SK-N-SH (cell line): ENCODE data around the gene ARMC8. TPM values are rescaled to one million over a fixed set of nuclear protein-coding genes. Genes with fewer than 3 reads are reported as not detected.
A peak's percentile ranks its signal among the peaks of the same experiment; 100 is the strongest.

Experiments
- CTCF ChIA-PET: fragments of 300-600, 350-600 bp; formaldehyde crosslinking; extraction: SDS; loops from one replicate; lab custom pipeline; 2021; lab: Yijun Ruan, JAX
- POLR2A ChIA-PET: fragments of 350-600 bp; sonication (Branson Sonifier 250); formaldehyde crosslinking; extraction: SDS; loops from one replicate; lab custom pipeline; 2020; ENCODE audit warnings: antibody characterized with exemption, inconsistent platforms; lab: Yijun Ruan, JAX
- DNase-seq: peaks from one replicate; pipeline ENCODE4 v3.0.0; 2012
- H2AFZ ChIP-seq: fragments of 200-600 bp; sonication (generic); 2 replicates; pipeline ENCODE4 v1.8.1; 2016; ENCODE audit warnings: antibody characterized with exemption, mild to moderate bottlenecking, low read depth
- H3F3A ChIP-seq: fragments of 200-600 bp; sonication (generic); replicated peaks from 2 replicates; pipeline ENCODE3; 2016; ENCODE audit warnings: antibody characterized with exemption, mild to moderate bottlenecking; ENCODE audit not compliant: insufficient read depth
- H3K27ac ChIP-seq, 2 experiments: fragments of 200-500 bp in 1 of 2; fragments of 200-600 bp in 1 of 2; sonication (Bioruptor generic) in 1 of 2; sonication (generic), shearing (Covaris generic) in 1 of 2; 2 replicates each; pipeline versions ENCODE4 v1.5.1 to v1.6.1; 2014 to 2016; ENCODE audit warnings: low read depth in 2 of 2, inconsistent platforms in 1 of 2, low read length in 1 of 2, mild to moderate bottlenecking in 1 of 2, mixed read lengths in 1 of 2
- H3K27me3 ChIP-seq: fragments of 200-600 bp; sonication (generic), shearing (Covaris generic); 2 replicates; pipeline ENCODE4 v1.6.1; 2016; ENCODE audit warnings: mixed run types; ENCODE audit not compliant: insufficient read depth
- H3K36me3 ChIP-seq, 2 experiments: fragments of 200-500 bp in 1 of 2; fragments of 200-600 bp in 1 of 2; sonication (Bioruptor generic) in 1 of 2; sonication (generic) in 1 of 2; replicated peaks in 1 of 2; 2 replicates each; pipeline versions ENCODE3 to v1.5.1; 2014 to 2016; ENCODE audit warnings: low read length in 1 of 2, mild to moderate bottlenecking in 1 of 2; ENCODE audit not compliant: insufficient read depth in 2 of 2, control insufficient read depth in 1 of 2
- H3K4me1 ChIP-seq, 2 experiments: fragments of 200-500 bp in 1 of 2; fragments of 200-600 bp in 1 of 2; sonication (Bioruptor generic) in 1 of 2; sonication (generic), shearing (Covaris generic) in 1 of 2; 2 replicates each; pipeline versions ENCODE4 v1.5.1 to v1.6.1; 2014 to 2016; ENCODE audit warnings: low read depth in 1 of 2, low read length in 1 of 2, mixed run types in 1 of 2; ENCODE audit not compliant: insufficient read depth in 2 of 2, control insufficient read depth in 1 of 2
- H3K4me2 ChIP-seq: fragments of 200-600 bp; sonication (generic), shearing (Covaris generic); 2 replicates; pipeline ENCODE4 v1.6.1; 2017; ENCODE audit warnings: mixed run types
- H3K4me3 ChIP-seq, 2 experiments: fragments of 200-500 bp in 1 of 2; fragments of 200-600 bp in 1 of 2; sonication (Bioruptor generic) in 1 of 2; sonication (generic), shearing (Covaris generic) in 1 of 2; 2 replicates each; pipeline versions ENCODE4 v1.5.1 to v1.8.1; 2014 to 2016; ENCODE audit warnings: low read depth in 2 of 2, inconsistent platforms in 1 of 2, low read length in 1 of 2, mild to moderate bottlenecking in 1 of 2, mixed read lengths in 1 of 2, moderate library complexity in 1 of 2
- H3K79me2 ChIP-seq: fragments of 200-600 bp; sonication (generic); 2 replicates; pipeline ENCODE4 v1.8.1; 2017; ENCODE audit warnings: mild to moderate bottlenecking; ENCODE audit not compliant: insufficient read depth
- H3K9ac ChIP-seq: fragments of 200-600 bp; sonication (generic); 2 replicates; pipeline ENCODE4 v1.6.1; 2017; ENCODE audit warnings: mixed run types
- H3K9me2 ChIP-seq: fragments of 200-600 bp; sonication (generic); 2 replicates; pipeline ENCODE4 v1.6.1; 2017; ENCODE audit warnings: mixed run types
- H3K9me3 ChIP-seq: fragments of 200-600 bp; sonication (generic); 2 replicates; pipeline ENCODE4 v1.6.1; 2017; ENCODE audit warnings: mixed run types, mild to moderate bottlenecking, moderate library complexity
- H4K20me1 ChIP-seq: fragments of 200-600 bp; sonication (generic); 2 replicates; pipeline ENCODE4 v1.6.1; 2017; ENCODE audit warnings: mild to moderate bottlenecking, mixed run types; ENCODE audit not compliant: insufficient read depth
- EZH2phosphoT487 ChIP-seq: fragments of 200-600 bp; sonication (generic); IDR thresholded peaks from 2 replicates; pipeline ENCODE4 v1.6.1; 2017; ENCODE audit warnings: low read depth, mixed run types, mild to moderate bottlenecking, antibody characterized with exemption, moderate library complexity, borderline replicate concordance
- FOSL2 ChIP-seq: IDR thresholded peaks from 2 replicates; pipeline ENCODE4 v1.4.0; 2012; ENCODE audit warnings: low read depth, mild to moderate bottlenecking, moderate library complexity, borderline replicate concordance
- FOXM1 ChIP-seq: IDR thresholded peaks from 2 replicates; pipeline ENCODE4 v1.4.0; 2012; ENCODE audit warnings: low read depth, mild to moderate bottlenecking
- GATA2 ChIP-seq: sonication (generic); formaldehyde crosslinking; IDR thresholded peaks from 2 replicates; pipeline ENCODE4 v1.5.0; 2020; ENCODE audit warnings: mild to moderate bottlenecking, missing genetic modification reagents
- JUND ChIP-seq: IDR thresholded peaks from 2 replicates; pipeline ENCODE4 v1.4.0; 2012
- RXRA ChIP-seq: IDR thresholded peaks from 2 replicates; pipeline ENCODE4 v1.4.0; 2012; ENCODE audit warnings: low read depth, mild to moderate bottlenecking, borderline replicate concordance
- SIN3A ChIP-seq: IDR thresholded peaks from 2 replicates; pipeline ENCODE4 v1.6.1; 2012; ENCODE audit warnings: low read depth, mild to moderate bottlenecking, low read length, moderate library complexity, borderline replicate concordance
- TCF12 ChIP-seq: IDR thresholded peaks from 2 replicates; pipeline ENCODE4 v1.4.0; 2012
- WGBS: methylation state at CpG from one replicate; pipeline ENCODE4 v1.1.6; 2017; ENCODE audit warnings: low lambda C conversion rate; 5-methylcytosine and 5-hydroxymethylcytosine counted together
- polyA plus RNA-seq, 3 experiments: library from polyadenylated mRNA; depleted of rRNA; stranded (reverse); fragments of >200 nt; gene quantifications; 2 replicates each; pipeline ENCODE4 v1.2.3, GENCODE V29; 2012
- TF ChIP-seq, protein P1 (sequence below): fragments of 200-600 bp; sonication (generic); IDR thresholded peaks from 2 replicates; pipeline ENCODE4 v1.6.1; 2017; ENCODE audit warnings: antibody characterized with exemption, mild to moderate bottlenecking, moderate library complexity
- TF ChIP-seq, protein P2 (sequence below): fragments of 150-350 bp; IDR thresholded peaks from 2 replicates; pipeline ENCODE4 v1.6.1; 2016; ENCODE audit warnings: mild to moderate bottlenecking, low read depth, low read length

Gene ARMC8
- polyA plus RNA-seq, 1 of the 3 experiments (the other 2 are of a cell fraction) = 35.5 TPM

DNA sequence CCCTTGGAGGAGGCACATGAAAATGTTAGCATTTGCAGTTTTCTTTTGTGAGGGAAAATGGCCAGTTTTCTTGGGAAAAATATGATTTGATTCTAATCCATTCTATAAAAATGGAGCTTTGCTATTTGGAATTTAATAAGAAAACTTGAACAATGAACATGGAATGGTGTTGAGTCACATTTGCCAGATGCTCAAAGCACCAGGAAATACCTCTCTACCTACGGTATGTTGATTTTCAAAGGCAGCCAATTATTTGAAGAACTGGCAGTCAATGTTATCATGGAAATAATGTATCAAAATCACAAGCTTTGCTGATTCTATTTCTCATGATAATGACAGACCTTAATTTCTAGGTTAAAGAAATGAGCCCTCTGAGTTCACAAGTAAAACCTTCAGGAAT, 127.7 kb downstream of the ARMC8 start:
- Histone ChIP-seq H4K20me1 (no peaks in the 10 kb centered on the region), H2AFZ (peak overlapping the region; percentile 57), H3K36me3 (no peaks in the 10 kb centered on the region), H3K9me2 (no peaks in the 10 kb centered on the region), H3K27ac (peak overlapping the region in 1 of 2 experiments; percentile 51; a peak in 2 of 4 replicates), H3K4me3 (no peak overlapping the region), H3K27me3 (no peaks in the 10 kb centered on the region), H3K4me2 (peak overlapping the region; percentile 18; the same call in 1 of the 2 replicates), H3K9me3 (0 out of 2 replicates have a peak, but pooled peaks cover 3% of the 10 kb centered on the region), H3K4me1 (peaks cover 0 to 10% of the 10 kb centered on the region in 2 experiments; a peak in 1 of 4 replicates), H3K79me2 (no peaks in the 10 kb centered on the region), H3K9ac (no peak overlapping the region), H3F3A (peaks cover 7% of the 10 kb centered on the region)
- WGBS = 20% methylated on average over 1 of the region's 1 CpG
- no peak for TF ChIP-seq EZH2phosphoT487
- peak; percentile 62; the same call in 1 of the 2 replicates for TF ChIP-seq TCF12
- TF ChIP-seq JUND = 0 out of 2 replicates have a peak, but pooled peaks have one; percentile 15
- TF ChIP-seq FOSL2 = peak; percentile 49; the same call in 1 of the 2 replicates
- 0 out of 2 replicates have a peak, but pooled peaks have one; percentile 31 for TF ChIP-seq FOXM1
- ChIA-PET CTCF (interaction anchor here (0.6 to 3.1 kb wide), 2 partner anchors 15 to 34 kb away, joined by 3 to 11 read pairs; partner anchors contain the start of gene NME9), POLR2A (interaction anchor here (0.6 kb wide), 1 partner anchor 168 kb away, joined by 4 read pairs; no protein-coding TSS in a partner anchor)
- DNase-seq = no peak

DNA sequence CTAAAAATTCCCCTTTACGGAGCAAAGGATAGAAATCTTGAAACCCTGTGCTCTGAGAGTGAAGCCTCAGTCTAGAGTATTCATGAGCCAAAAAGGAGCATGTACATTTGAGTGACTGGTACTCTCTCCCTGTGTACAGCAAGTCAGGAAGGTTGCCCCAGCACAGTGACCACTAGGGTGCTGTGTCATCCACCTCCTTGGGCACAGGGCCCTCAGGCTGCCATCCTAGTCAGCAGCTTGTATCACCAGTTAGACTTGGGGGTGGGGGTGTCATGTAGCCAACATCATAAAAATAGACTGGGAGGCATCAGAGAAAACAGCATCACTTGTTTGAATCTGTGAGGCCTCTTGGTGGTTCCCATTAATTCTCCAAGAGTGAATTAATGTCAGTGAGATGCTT, 130.6 kb downstream of the ARMC8 start:
- H3K27ac ChIP-seq = no peak overlapping the region
- WGBS = 86% methylated on average over 1 of the region's 1 CpG
- H3K4me3 ChIP-seq = no peak overlapping the region
- POLR2A ChIA-PET = no interaction called here
- no peaks in the 10 kb centered on the region for H3K9me3 ChIP-seq
- H3K9me2 ChIP-seq = no peaks in the 10 kb centered on the region
- H3F3A ChIP-seq = peaks cover 7% of the 10 kb centered on the region
- no peak for DNase-seq
- TF ChIP-seq, protein P1, sequence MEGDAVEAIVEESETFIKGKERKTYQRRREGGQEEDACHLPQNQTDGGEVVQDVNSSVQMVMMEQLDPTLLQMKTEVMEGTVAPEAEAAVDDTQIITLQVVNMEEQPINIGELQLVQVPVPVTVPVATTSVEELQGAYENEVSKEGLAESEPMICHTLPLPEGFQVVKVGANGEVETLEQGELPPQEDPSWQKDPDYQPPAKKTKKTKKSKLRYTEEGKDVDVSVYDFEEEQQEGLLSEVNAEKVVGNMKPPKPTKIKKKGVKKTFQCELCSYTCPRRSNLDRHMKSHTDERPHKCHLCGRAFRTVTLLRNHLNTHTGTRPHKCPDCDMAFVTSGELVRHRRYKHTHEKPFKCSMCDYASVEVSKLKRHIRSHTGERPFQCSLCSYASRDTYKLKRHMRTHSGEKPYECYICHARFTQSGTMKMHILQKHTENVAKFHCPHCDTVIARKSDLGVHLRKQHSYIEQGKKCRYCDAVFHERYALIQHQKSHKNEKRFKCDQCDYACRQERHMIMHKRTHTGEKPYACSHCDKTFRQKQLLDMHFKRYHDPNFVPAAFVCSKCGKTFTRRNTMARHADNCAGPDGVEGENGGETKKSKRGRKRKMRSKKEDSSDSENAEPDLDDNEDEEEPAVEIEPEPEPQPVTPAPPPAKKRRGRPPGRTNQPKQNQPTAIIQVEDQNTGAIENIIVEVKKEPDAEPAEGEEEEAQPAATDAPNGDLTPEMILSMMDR = no peak
- TF ChIP-seq GATA2 = no peak
- no peak for TF ChIP-seq RXRA
- TF ChIP-seq, protein P2, sequence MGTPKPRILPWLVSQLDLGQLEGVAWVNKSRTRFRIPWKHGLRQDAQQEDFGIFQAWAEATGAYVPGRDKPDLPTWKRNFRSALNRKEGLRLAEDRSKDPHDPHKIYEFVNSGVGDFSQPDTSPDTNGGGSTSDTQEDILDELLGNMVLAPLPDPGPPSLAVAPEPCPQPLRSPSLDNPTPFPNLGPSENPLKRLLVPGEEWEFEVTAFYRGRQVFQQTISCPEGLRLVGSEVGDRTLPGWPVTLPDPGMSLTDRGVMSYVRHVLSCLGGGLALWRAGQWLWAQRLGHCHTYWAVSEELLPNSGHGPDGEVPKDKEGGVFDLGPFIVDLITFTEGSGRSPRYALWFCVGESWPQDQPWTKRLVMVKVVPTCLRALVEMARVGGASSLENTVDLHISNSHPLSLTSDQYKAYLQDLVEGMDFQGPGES = no peak
- no peak for TF ChIP-seq SIN3A
- TF ChIP-seq, all 33 proteins: peak for 0
- no peak overlapping the region for H2AFZ ChIP-seq
- no peaks in the 10 kb centered on the region for H3K36me3 ChIP-seq
- CTCF ChIA-PET = interaction anchor here (1.0 to 1.8 kb wide), 2 partner anchors 11 to 13 kb away, joined by 3 to 4 read pairs; no protein-coding TSS in a partner anchor
- no peaks in the 10 kb centered on the region for H3K27me3 ChIP-seq
- no peaks in the 10 kb centered on the region for H4K20me1 ChIP-seq
- peaks cover 0 to 10% of the 10 kb centered on the region in 2 experiments; a peak in 1 of 4 replicates for H3K4me1 ChIP-seq
- H3K79me2 ChIP-seq = no peaks in the 10 kb centered on the region
- H3K9ac ChIP-seq = no peak overlapping the region
- H3K4me2 ChIP-seq = no peak overlapping the region
